GM12874 (cell line): ENCODE data around the gene COP1.

Experiments
- CTCF ChIP-seq: IDR thresholded peaks from 2 replicates; pipeline ENCODE4 v1.5.1; 2011; ENCODE audit warnings: low read depth, mild to moderate bottlenecking, control low read depth, low read length, moderate library complexity; ENCODE audit not compliant: insufficient read depth

COP1 gene

DNA sequence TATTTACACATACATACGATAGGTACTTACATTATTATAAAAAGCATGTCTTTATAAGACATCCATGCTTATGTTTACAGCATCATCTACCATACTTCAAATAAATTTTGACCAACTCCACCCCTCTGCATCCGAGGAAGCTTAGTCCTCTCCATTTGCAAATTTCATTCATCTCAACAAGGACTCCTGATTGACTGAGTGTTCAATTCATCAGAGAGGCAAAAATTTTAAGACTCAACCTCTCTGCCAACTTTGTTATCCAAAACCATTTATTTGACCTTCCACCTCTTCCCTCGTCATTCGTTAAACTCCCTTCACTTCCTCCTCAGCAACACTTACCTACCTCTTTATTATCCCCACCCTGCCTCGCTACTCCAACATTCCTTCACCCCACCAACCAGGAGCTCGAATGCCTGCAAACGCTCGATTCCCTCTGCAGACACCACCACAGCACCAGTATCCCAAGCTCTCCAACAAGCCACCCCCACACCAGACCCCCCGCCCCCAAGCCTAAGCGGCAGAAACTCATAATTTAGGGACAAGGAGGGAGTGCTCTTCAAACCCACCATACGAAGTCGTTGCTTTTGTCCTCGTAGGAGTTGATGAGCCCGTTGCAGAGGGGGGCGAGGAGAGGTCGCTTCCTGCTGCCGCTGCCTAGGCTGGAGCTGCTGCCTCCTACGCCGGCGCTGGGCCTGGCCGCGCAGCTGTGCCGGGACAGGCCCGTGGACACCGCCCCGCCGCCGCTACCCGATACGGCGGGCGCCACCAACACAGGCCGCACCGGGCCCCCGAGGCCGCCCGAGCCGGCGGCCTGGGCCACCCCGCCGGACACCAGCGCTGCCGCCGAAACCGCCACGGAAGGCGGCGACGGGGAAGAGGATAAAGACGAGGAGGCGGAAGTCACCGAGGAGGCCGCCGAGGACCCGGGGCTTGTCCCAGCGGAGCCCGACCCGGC is 803 bp downstream of the COP1 start:
- no peak for TF ChIP-seq CTCF

- TF ChIP-seq CTCF, result no peak
Observed at GRCh38 chr1:176205332-176205914, 1.7 kb downstream of the COP1 start.

- TF ChIP-seq CTCF, result no peak
Observed at GRCh38 chr1:176203735-176204134, 3.4 kb downstream of the COP1 start.

DNA sequence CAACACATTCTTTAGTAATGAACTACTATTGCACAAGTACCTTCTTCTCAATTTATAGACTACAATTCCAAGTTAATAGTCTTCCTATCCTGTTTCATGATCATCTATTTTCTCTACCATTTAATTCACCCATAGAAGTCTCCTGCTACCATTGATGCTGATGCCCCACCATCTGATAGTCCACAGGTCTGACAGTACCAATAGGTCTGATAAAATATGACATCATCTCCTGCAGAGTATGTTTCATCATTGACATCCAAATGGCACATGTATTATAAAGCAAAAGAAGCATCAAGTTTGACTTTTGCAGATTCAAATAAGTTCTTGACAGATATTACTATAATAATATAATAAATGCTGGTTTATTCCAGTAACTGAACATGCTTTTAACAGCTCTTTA is 5.5 kb downstream of the COP1 start:
- no peak for TF ChIP-seq CTCF

- TF ChIP-seq CTCF, result no peak
Observed at GRCh38 chr1:176199707-176200106, 7.4 kb downstream of the COP1 start.

- no peak for TF ChIP-seq CTCF
Observed at GRCh38 chr1:176198413-176198812, 8.7 kb downstream of the COP1 start.

DNA sequence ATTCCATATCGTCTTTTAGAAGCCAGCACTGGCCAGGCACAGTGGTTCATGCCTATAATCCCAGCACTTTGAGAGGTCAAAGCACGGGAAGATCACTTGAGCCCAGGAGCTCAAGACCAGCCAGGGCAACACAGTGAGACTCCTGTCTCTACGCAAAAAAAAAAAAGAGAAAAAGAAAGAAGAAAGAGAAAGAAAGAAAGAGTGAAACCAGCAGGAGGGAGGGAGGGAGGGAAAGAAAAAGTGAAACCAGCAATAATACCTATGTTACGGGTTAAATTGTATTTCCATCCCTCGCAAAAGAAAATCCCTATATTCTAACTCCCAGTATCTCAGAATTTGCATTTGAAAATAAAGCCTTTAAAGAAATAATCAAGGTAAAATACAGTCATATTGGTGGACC is 10.4 kb downstream of the COP1 start:
- TF ChIP-seq CTCF, result no peak
